Mesenteric fat pad (tissue), 1 donor: ENCODE results near the gene FAM120A. TPM values are rescaled to one million over a fixed set of nuclear protein-coding genes. Genes with fewer than 3 reads are reported as not detected.

Source experiments
- DNase-seq: peaks from one replicate; pipeline ENCODE4 v3.0.0-alpha.2; 2020; ENCODE audit warnings: low spot score
- total RNA-seq: library from RNA; stranded (reverse); fragmentation: NEBNext Ultra II Directional; extraction: Animal tissue kit (Norgen Biotek cat#: 25700); gene quantifications from one replicate; pipeline ENCODE4 v1.2.1, GENCODE V29; 2021
- donor health status: DM: yes; HTN: yes; CAD: no.

FAM120A gene
- total RNA-seq, 1 donor from 2014 or later = 98.0 TPM

DNA sequence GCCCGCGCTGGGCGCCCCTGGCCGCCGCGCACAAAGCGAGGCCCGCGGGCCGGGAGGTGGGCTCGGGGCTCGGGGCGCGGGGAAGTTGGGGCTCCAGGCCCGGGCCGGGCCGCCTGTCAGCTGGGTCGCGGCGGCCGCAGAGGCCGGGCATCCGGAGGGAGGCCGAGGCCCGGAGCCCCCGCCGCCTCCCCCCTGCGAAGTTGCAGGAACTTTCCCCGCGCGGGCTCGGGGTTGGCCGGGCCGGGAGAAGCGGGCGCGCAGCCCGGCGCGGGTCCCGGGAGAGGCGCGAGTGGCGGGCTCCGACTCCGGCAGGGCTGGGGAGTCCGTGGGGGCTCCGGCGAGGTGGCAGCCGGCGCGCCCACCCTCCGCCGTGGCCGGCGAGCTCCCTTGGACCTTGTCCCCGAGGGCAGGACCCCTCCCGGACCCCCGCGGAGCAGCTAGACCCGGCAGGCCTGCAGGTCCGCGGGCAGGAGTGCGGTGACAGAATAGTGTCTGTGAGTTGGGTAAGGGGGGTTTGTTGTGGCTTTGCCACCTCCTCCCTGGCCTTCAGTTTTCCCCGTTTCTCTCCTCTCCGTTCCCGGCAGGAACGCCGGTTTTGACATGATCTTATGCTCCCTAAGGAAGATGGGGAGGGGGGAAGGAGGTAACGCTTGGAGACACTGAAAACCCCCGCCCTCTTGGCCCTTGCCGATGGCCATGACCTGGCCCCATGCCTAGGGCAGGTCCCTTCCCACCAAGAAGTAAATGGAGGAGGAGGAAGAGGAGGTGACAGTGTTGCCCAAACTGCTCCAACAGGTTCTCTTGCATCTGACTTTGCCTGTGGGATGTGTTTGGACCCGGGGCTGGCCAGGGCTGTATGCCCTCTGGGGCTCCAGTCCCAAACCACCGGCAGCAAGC is 125.8 kb downstream of the FAM120A start:
- peak; percentile 89 for DNase-seq

DNA sequence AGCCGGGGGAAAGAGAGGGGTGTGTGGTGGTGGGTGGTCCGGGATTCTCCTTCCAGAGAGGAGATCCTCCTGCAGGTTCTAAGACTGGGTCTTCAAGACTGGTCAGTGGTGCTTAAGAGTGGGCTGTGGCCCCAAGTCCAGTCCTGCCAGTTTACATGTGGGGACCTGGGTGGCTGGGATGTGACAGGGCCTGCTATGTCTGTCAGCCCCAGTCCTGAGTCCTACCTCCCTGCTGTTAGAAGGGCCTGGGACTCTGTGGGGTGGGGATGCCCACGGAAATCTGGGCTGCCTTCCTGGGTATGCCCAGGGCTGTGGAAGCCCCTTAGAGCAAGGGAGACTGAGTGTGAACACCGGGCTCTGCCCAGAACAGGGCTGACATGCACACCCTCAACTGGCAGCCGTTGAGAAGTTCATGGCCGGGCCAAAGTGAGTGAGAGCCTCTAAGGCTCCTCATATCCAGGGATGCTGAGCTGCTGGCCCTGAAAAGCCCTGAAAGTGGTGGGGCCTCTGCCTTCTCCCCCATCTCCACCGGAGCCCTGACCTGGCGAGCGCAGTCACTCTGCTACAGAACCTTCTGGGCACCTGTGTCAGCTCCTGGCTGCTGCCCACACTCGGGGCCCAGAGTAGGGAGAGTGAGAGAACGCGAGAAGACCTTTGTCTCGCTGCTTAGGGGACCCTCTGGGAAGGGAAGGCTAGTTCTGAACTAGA is 126.6 kb downstream of the FAM120A start:
- DNase-seq = peak; percentile 80

DNA sequence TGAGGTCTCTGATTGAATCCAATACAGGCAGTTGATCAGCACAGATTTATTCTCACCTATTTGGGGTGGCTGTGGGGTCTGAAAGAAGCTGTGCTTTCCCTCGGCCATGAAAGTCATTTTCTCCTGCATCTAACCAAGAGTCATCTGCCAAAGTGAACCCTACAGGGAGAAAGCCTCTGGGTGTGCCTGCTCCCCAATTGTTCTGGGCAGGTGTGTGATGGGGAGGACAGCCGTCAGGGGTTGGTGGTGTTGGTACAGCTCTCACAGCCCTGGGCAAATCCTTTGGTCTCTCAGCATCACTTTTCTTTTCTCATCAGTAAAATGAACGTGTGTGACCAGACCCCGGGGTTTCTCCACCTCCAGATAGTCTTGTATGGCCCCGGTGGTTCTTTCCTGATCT is 127.4 kb downstream of the FAM120A start:
- DNase-seq = peak; percentile 39

DNA sequence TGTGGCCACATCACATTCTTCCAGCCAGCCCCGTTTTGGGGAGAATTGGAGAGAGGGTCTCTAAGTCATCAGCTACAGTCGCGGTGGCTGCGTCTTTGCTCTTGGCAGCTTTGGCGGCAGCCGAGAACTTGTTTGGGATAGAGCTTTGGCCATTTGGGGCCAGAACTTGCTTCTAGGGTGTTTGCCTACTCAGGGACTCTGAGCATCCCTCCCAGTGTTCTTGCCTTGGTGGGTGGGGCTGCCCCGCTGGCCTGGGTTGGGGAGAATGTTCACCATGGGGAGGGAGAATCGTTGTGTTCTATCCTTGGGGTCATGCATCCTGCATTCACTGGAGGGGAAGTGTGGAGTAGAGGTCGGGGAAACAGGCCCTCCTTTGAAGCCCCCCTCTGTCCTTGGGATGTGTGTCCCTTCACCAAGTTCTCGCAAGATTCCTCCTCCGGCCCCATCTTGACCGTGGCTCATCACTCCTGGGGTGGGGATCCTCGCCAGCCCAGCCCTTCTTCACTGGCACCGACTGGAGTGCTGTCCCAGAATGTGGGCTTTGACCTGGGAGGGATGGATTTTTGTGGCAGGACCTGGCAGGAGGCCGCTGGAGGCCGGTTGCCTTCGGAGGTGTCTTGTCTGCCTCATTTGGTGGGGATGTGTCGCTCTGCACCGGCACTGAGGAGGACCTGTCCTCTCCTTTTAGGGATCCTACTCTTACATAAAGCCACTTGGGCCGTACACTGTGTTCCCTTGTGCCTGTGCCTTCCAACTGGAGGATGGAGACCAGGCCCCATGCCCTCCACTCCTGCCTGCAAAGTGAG is 128.4 kb downstream of the FAM120A start:
- DNase-seq = peak; percentile 62

DNA sequence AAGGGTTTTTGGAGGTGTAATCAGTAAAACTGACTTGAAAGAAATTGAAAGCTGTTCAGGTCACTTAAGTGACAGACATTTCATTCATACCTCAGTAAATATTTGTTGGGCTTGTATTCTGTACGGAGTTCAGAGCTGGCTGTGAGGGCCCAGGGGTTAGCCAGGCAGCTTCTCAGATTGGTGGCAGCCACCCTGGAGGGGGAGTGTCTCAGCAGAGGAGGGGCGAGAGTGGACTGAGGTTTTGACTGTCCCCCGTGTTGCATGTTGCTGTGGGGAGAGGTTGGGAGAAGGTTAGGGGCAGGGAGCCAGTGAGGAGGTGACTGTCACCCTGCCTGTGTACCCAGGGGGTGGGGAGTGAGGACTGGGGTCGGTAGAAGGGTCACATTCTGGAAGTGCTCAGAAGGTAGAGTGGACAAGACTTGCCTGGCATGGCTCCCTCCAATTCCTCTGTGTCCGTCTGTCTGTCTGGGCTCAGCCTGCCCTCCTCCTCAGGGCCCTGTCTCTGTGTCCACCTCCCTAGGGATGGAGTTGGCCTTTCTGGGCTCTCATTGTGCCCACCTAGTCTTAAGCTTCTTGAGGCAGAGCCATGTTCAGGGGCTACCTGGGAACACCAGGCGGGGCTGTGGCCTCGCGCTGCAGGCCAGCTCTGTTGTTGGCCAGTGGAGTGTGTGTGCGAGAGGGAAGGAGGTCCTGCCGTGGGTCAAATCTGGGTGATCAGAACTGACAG is 129.3 kb downstream of the FAM120A start:
- peak; percentile 64 for DNase-seq

DNA sequence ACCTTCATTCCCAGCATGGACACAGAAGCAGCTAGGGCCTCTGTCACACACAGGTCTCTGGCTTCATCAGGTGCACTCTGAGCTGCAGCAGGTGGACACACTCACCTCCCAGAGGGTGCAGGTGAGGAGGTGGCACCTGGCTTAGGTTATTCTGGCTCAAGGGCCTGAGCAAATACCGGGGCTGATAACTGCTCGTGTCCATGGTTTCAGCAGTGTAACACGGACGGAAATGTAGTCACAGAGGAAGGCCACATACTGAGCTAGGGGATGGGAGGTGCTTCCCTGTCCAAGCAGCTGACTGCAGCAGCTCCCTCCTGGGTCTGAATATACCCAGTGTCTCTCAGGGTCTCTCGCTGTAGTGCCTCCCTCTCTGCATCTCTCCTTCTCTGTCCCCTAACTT is 130.6 kb downstream of the FAM120A start:
- DNase-seq = no peak

DNA sequence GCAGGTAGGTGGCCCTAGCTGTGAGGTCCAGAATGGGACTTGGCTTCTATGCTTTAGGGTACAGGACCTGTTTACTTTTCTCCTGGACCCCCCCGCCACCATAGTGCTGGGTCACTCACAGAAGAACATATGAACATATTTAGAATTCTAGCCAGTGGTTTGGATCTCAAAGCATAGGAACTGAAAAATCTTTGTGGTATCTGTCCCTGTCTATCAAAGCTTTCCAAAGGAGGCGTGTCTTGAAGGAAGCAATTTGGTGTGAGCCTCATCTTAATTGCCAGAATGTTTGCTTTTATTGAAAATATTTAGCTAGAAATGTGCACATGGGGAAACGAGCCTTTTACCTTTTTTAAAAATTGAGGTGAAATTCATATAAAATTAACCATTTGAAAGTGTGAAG is 131.1 kb downstream of the FAM120A start:
- no peak for DNase-seq

DNA sequence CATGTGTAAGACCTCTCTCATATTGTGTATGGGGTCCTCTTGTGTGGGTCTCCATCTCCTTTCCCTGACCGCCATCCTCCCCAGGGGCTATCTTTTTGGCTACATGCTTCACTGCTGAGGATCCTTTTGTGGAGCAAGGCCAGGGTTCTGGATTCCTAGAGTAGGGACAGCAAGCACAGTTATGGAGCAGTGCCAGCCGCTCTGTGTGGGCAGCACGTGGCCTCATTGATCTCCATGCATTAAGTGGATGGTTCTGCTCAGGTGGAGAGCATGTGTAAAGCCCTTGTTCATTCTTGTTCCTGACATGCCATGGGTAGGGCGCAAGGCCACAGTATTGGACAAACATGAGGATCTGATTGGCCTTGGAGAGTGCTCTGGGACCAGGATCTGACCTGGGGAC is 133.8 kb downstream of the FAM120A start:
- peak; percentile 62 for DNase-seq

DNA sequence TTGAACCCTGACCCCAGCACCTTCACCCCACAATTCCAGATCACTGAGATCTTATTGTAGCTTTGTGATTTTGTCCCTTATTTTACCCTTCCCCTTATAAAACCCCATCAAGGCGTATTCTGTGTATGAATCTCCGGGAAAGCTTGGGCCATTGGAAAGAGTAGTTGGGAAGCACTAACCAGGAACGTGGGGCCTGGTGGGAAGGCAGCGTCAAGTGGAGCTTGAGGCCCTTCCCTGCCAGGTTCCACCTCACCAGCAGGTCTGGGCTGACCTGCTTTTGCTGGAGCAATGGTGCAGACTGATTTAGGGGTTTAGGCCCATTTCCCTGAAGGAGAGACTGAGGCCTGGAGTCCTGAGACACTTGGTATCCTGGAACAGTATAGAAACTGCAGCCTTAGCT is 134.2 kb downstream of the FAM120A start:
- no peak for DNase-seq

DNA sequence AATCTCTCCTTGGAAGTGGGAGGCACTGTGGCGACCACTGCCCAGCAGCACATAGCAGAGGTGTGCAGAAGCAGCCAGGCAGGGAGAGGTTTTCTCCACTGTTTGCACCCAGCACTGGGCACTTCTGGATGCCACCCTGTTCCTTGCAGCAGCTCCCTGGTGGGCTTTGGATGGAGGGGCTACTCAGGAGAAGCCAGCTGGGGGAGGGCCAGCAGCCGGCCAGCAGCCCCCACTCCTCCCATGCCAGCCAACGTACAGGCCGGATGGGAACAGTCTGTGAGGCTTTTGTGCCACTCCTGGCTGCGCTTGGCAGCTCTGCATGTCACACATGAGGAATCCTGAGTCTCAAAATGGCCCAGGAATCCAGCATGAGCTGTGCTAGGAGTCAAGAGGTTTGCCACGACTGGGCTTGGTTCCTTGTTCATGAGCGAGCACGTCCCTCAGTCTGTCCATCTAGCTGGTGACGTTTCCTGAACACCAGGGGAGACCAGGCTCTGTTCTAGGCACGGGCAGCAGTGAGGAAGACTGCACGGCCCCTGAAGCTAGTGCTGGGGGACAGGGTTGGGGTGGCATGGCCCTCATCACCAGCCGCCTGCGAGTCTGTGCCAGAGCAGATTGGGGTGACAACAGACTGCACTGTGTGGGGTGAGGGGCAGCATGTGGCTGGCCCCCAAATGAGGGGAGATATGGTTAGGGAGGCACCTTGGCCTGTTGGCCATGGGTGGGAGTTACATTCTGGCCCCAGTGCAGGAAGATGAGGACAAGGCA is 135.0 kb downstream of the FAM120A start:
- DNase-seq = peak; percentile 69

DNA sequence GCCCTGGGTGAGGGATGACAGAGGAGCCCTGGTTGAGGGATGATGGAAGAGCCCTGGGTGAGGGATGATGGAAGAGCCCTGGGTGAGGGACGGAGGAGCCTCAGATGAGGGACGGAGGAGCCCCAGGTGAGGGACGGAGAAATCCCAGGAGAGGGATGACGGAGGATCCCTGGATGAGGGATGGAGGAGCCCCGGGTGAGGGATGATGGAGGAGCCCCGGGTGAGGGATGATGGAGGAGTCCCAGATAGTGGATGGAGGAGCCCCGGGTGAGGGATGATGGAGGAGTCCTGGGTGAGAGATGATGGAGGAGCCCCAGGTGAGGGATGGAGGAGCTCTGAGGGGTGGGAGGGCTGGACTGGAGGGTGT is 135.8 kb downstream of the FAM120A start:
- no peak for DNase-seq

DNA sequence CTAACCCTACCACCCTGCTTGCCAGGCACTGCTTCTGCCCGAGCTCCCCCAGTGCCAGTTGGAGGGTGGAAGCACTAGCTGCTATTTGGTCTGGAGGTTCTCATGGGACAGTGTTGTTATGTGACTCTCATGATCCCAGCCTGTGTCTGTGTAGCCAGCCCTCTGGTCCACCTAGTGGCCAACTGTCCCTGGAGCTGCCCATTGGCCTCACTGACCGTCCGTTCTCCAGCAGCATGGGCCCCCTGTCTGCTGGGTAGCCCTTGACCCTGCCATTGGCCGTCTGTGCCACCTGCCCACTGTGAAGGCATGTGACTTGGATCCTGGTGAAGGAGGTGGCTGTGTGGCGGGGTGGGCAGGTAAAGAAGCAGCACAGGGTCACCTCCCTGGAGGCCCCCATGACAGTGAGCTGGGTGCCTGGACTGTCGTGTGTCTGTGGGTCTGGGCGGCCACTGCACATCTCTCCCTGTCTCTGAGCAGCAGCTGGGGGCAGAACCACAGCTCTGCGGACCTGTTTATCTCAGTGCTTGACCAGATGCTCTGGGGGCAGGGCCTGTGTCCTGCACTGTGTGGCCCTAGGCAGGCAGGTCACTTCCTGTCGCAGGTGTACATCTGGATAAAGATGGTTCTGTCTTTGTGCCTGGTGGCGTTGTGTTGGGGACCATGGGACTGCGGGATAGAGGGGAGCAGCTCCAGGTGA is 136.3 kb downstream of the FAM120A start:
- DNase-seq = peak; percentile 80

DNA sequence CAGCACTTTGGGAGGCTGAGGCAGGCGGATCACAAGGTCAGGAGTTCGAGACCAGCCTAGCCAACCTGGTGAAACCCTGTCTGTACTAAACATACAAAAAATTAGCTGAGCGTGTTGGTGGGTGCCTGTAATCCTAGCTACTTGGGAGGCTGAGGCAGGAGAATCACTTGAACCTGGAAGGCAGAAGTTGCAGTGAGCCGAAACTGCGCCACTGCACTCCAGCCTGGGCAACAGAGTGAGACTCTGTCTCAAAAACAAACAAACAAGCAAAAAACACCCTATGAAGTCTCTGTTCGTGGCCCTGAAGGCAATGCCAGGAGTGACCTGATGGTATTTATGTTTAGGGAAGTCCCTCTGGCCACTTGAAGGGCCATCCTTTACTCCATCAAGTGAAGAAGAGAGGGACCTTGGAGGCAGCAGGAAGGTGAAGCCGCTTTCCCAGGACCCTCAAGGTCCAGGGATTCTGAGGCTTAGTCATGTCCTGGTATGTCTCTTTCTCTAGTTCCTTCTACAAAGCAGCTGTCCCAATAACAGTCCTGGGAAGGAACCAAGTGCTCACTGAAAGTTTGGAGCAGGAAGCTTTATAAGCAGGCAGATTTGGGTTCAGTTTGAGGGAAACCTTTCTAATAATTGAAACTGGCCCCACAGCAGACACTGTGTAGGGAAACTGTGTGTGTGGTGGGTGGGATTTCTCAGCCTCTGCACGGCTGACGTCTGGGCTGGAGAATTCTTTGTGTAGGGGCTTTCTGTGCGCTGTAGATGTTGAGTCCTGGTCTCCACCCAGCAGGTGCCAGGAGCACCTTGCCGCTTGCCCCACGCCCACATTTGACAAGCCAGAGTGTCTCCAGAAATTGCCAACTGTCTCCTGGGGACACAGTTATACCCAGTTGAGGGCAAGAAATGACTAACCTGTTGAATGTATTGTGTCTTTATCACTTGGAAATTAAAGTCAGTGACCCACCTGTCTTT is 137.4 kb downstream of the FAM120A start:
- DNase-seq = peak; percentile 59

DNA sequence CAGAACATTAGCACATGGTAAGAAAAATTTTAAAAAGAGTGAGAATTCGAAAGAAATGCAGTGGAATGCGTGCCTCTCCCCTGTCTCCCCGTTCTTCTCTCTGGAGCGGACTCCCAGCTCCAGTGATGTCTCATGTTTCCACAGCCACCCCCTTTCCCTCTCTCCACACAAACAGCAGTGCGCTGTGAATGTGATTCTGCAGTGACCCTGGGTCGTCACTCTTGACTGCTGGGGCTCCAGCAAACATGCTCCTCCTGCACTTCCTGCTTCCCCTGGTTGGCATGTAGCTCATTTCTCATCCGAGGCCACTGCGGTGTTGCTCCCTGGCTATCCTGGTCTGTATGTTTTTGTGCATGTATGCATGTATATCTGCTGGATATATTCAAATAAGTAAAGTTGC is 138.2 kb downstream of the FAM120A start:
- DNase-seq = no peak

DNA sequence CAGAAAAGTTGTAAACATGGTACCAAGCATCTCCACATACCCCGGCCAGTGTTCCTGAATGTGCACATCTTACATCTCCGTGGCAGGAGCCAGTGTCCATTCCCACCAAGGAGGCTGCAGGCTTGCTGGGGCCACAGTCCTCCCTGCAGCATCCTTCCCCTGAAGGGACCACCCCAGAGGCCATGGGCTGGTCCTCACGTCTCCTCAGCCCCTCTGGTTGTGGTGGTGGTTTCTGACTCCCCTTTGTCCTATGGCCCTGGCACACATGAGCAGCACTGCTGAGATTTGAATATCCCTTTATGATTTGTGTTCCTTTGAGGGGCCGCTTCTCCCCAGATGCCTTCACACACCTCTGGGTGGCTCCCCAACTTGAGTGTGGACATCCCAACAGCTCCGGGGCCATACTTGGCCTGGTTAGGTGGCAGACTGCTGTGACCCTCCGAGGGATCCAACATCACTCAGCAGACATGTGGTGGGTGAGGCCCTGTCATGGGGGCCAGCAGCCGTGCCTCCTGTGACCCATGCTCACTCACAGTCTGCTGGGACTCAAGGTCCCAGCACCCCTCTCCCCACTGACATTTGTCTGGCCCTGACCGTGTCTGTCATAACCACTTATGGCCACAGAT is 139.2 kb downstream of the FAM120A start:
- DNase-seq = peak; percentile 85

DNA sequence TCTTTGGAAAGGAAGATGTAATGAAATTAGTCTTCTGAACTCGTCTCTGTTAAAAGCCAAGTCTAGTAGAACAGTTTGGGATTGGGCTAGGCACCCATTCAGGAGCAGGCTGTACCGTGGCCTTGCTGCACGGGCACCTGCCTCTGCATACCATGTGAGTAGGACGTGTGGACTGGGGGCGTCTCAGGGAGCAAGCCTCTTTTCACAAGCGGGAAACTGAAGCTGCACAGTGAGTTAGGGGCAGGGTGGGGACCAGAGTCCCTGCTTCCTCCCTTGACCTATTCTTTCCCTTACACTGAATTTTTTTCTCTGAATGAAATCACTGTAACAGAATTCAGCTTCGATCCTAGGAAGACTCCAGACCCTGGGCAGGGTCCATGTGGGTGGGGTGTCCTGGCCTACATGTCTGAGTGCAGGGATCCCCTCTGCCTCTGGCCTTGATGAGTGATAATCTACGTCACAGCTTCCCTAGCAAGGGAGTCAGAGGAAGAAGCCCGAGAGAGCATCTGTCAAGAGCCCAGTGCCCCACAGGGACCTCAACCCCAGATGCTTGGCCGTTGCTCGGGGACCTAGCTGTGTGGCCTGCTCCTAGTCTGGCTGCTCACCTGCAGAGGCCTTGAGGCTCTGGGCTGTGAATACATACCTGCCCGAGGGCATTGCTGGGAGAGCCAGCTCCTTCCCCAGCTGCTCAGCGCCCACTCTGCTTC is 140.0 kb downstream of the FAM120A start:
- DNase-seq = peak; percentile 62

DNA sequence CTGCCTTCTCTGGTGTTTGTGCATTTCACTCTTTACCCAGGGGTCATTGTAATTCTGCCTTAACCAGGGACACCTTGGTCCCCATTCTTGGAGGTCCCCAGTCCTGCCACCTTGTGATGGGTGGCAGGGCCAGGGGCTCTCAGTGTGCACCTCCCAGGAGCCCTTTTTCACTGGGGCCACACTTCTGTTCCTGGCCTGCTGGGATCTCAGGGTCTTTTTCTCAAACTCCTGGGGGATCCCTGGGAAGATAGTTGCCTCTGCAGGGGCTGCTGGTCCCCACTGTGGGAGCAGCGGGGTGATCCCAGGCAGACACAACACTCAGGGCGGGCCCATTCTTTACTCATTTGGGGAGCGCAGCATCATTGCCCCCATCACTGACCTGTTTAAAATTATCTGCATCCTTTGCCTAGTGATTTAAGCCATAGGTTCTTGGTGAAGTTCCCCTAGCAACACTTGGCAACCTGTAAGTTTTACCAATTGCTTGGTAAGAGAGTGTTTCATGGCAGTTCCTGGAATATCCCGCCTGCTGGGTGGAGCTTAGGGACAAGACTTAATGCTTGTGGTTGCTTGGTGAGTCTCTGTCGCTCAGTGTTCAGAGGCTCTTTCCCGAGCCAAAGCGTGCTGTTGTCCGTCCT is 140.6 kb downstream of the FAM120A start:
- DNase-seq = no peak
